HG03159 (cell line): ENCODE results near the gene KRTAP4-12.
"Not testable (repeated sequence)": the region's sequence is repeated elsewhere in the genome, so short reads cannot be mapped to it uniquely, and the experiment has no call there.

Experiments used
- ATAC-seq: cut with Tn5 transposase; IDR thresholded peaks from one replicate; pipeline ENCODE4 v1.9.1; 2021; ENCODE audit warnings: mild to moderate bottlenecking, moderate library complexity; ENCODE audit not compliant: unreplicated experiment

KRTAP4-12 gene

DNA sequence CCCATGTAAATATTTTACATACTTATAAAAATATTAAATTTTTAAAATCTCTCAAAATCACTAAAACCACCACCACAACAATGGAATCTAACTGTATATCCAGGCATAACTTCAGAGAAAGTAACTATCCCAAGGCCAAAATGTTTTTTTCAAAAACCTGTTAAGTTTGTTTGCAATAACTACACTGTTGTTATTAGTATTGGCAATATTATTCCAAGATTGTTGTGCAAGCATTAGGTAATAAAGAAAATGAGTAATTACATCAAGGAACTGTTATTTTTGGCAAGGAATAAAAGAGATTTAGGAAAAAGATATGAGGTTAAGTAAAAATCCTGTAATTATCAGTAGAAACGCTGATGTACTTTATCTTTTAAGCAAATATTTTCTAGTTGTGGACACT, 3.4 kb upstream of the KRTAP4-12 start:
- ATAC-seq: no peak

DNA sequence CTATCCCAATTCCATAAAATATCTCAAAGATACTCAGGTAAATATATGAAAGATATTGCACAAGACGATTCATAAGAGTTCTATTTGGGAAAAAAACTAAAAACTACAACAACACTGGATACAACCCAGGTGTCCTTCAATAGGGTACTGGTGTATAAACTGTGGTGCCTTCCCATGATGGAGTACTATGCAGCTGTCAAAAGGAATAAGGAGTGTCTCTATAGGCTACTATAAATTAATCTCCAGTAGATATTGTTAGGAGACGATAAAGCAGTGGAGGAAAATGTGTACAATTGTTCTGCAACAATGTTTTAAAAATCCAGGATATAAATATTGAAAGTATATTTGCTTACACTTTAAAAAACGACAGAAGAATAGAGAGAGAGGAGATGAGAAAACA, 2.4 kb upstream of the KRTAP4-12 start:
- no peak for ATAC-seq

- ATAC-seq: no peak
Observed at GRCh38 chr17:41125064-41125463, 1.1 kb upstream of the KRTAP4-12 start.

DNA sequence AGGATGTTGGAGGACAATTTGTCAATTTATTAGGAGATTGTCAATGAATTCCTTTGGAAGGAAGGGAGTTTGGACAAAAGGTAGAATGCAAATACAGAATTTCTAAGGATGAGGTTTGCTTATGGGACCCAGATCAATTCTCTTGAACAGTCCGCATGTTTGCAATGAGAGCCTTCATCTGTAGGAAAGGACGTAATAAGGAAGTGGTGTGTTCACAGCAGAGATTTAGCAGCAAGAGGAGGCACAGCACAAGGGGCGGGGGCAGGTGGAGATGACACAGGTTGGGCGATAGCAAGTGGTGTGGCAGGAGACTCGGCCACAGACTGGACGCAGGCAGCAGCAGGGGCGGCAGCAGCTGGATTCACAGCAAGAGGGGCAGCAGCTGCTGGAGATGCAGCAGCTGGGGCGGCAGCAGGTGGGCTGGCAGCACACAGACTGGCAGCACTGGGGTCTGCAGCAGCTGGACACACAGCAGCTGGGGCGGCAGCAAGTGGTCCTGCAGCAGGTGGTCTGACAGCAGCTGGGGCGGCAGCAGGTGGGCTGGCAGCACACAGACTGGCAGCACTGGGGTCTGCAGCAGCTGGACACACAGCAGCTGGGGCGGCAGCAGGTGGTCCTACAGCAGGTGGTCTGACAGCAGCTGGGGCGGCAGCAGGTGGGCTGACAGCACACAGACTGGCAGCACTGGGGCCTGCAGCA, 541 bp downstream of the KRTAP4-12 start:
- not testable (repeated sequence) for ATAC-seq

- no peak for ATAC-seq
Observed at GRCh38 chr17:41121742-41122141, 2.2 kb downstream of the KRTAP4-12 start.

DNA sequence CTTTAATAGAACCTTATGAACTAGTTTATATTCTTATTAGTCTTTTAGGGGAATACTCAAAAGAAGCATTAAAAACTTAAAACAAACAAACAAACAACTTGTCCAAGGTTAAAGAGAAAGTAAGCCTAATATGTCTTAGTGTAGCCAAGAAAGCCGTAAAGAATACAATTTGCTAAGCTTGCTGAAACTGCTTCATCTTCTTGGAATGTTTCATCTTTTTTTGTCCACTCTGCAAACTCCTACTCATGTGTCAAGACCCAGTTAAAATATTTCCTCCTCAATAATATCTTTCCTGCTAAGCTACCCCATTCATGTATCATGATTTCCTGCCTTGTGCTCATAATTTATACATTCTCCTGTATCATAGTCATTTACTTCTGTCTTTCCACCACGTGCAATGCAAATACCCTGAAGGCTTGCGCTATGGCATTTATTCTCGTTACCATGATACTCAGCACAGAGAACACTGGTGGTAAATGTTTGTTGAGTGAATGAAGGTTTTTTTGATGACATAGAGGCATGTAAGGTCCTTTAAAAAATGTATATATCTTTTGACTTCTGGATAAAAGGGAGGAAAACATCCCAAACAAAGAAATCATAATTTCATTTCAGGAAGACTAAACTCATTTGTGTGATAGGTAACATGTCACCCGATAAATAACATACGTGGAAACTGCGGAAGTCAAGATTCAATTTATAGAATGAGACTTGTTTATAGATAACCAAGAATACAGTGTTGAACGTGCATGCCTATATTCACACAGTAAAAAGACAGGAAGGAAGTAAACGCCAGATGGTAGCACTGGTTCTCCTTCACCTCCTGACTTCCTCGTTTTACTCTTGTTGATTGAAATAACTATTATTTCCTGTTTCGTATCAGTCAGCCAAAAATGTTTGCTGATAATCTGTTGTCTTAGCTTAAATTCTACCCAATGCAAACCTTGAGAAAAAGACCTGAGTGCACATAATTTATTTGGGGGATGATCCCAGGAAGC, 4.0 kb downstream of the KRTAP4-12 start:
- not testable (repeated sequence) for ATAC-seq

DNA sequence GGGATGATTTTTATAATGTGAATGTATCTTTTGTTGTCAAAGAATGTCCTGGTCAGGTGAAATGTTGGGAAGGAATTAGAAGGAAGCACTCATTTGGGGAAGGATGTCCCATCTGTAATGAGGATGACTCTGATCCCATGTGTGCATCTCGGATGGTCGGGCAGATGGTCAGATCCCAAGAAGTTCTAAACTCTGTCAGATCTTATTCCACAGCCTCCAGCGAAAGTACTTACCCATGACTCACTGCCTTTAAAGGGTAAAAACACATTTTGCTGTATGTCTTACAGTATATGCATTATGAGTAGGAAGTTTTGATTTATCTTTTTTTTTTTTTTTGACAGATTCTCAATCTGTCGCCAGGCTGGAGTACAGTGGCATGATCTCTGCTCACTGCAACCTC, 5.3 kb downstream of the KRTAP4-12 start:
- ATAC-seq: no peak

GRCh38 chr17:41117846-41118386, 6.1 kb downstream of the KRTAP4-12 start, which contains the start of gene KRTAP4-11:
Gene KRTAP4-11, minus strand, starts transcription at chr17:41118373. Its CDS starts 58 bp downstream, at chr17:41118315.
- ATAC-seq: not testable (repeated sequence)

GRCh38 chr17:41116297-41116696, 7.7 kb downstream of the KRTAP4-12 start:
- no peak for ATAC-seq

DNA sequence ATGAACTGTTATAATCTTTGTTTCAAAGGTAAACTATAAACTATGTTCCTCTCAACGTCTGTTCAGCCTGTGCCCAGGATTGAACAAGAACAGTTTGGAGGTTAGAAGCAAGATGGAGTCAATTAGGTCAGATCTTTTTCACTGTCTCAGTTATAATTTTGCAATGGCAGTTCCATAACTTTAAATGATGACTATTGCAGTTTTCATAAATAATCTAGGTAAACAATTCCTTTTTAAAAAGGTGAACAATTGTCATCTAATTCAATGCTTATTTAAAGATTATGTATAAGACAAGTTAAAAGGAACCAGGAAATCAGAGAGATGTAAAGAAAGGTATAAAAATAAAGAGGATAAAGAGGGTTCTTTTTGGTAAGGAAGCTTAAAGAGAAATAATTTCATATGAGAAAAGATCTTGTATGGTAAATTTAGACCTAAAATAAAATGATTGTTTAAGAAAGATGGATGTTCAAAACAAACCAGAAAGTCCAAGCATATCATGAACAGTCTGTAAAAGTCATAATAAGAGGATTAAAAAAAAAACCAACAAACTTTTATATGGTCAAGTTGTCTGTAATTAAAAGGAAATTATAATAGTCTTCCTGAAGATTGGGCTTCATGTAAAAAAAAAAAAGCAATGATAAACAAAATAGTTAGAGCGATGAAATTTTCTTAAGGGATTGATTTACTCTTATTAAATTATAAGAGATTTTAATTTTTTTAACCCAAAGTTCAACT, 12.7 kb downstream of the KRTAP4-12 start:
- no peak for ATAC-seq

- not testable (repeated sequence) for ATAC-seq
Observed at GRCh38 chr17:41108728-41109386, 15.1 kb downstream of the KRTAP4-12 start.

DNA sequence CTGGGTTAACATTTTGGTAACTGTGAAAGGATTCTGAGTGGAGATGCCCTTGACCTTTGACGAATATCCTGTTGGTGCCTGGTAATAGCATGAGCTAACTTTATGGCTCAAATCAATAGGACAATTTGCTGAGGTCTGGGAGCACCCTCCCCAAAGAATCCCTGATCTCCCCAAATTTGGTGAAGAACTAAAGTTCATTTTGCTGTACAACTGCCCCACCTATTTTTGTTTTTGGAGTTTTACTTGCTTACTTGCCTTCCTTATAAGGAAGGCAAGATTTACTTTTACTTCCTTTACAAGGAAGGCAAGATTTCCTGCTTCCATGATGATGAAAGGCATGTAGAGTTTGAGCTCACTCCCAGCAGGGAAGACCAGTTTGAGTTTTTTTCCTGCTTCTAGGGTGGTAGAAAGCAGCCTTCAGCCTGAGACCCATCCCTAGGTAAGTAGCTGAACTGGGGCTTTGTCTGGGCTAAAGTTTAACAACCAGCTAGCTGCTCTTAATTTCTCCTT, 16.0 kb downstream of the KRTAP4-12 start:
- no peak for ATAC-seq

GRCh38 chr17:41105347-41105746, 18.6 kb downstream of the KRTAP4-12 start, which contains the start of gene KRTAP4-9:
Gene KRTAP4-9, plus strand, starts transcription at chr17:41105389. Its CDS starts 0 bp downstream, at chr17:41105389.
- ATAC-seq: not testable (repeated sequence)

DNA sequence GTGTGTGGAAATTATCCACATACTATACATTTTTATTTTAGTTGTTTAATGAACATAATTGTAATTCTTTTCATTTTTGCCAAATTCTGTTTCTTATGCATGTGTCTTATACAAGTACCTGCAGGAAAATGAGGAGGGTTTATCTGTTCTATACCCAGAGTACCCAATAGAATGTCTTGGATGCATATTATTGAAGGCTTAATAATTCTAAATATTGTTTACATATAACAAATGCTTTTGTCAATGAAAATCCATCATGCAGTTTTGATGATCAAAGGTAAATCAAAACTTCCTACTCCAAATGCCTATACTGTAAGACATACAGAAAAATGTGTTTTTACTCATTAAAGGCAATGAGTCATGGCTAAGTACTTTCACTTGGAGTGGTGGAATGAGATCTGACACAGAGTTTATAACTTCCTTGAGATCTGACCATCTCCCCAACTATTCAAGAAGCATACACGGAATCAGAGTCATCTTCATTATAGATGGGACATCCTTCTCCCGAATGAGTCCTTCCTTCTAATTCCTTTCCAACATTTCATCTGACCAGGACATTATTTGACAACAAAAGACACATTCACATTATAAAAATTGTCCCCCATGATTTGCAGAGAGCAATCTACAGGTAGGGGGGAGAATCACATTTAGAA, 19.5 kb downstream of the KRTAP4-12 start:
- not testable (repeated sequence) for ATAC-seq

GRCh38 chr17:41103896-41104295, 20.1 kb downstream of the KRTAP4-12 start:
- ATAC-seq: no peak

- no peak for ATAC-seq
Observed at GRCh38 chr17:41101586-41102259, 22.3 kb downstream of the KRTAP4-12 start, which contains the start of gene KRTAP4-16. Gene KRTAP4-16, minus strand, starts transcription at chr17:41102209. Its CDS starts 0 bp downstream, at chr17:41102209.

GRCh38 chr17:41099682-41100480, 24.1 kb downstream of the KRTAP4-12 start:
- not testable (repeated sequence) for ATAC-seq

DNA sequence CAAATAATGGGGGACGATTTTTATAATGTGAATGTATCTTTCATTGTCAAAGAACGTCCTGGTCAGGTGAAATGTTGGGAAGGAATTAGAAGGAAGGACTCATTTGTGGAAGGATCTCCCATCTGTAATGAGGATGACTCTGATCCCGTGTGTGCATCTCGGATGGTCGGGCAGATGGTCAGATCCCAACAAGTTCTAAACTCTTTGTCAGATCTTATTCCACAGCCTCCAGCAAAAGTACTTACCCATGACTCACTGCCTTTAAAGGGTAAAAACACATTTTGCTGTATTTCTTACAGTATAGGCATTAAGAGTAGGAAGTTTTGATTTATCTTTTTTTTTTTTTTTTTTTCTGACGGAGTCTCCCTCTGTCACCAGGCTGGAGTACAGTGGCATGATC, 25.5 kb downstream of the KRTAP4-12 start:
- no peak for ATAC-seq
